ENCODE data around the gene PROK1. TPM values are rescaled to one million over a fixed set of nuclear protein-coding genes. Genes with fewer than 3 reads are reported as not detected.

The PROK1 gene
- total RNA-seq, 2 experiments from 2014 or later = not detected

GRCh38 chr1:110462093-110462492 lies 11.1 kb downstream of the PROK1 start:
- ChIA-PET POLR2A (no interaction called here), CTCF (ENCODE audit: unreplicated experiment) (no interaction called here)
- H3K9me2 ChIP-seq (ENCODE audit: insufficient read depth, low read length) = no peaks in the 10 kb centered on the region
- BruUV-seq (replicated peaks) = no TSS peak
- TF ChIP-seq, protein P1, sequence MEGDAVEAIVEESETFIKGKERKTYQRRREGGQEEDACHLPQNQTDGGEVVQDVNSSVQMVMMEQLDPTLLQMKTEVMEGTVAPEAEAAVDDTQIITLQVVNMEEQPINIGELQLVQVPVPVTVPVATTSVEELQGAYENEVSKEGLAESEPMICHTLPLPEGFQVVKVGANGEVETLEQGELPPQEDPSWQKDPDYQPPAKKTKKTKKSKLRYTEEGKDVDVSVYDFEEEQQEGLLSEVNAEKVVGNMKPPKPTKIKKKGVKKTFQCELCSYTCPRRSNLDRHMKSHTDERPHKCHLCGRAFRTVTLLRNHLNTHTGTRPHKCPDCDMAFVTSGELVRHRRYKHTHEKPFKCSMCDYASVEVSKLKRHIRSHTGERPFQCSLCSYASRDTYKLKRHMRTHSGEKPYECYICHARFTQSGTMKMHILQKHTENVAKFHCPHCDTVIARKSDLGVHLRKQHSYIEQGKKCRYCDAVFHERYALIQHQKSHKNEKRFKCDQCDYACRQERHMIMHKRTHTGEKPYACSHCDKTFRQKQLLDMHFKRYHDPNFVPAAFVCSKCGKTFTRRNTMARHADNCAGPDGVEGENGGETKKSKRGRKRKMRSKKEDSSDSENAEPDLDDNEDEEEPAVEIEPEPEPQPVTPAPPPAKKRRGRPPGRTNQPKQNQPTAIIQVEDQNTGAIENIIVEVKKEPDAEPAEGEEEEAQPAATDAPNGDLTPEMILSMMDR (conservative IDR thresholded peaks at IDR 0.05; ENCODE audit: low read length) = no peak
- TF ChIP-seq EZH2phosphoT487 (IDR thresholded peaks at IDR 0.05; ENCODE audit: borderline replicate concordance, low read depth, low read length) = no peak
- no peak overlapping the region for H3K4me2 ChIP-seq (ENCODE audit: low read length)
- H3K9me3 ChIP-seq (ENCODE audit: low read length) = no peaks in the 10 kb centered on the region
- DNase-seq (ENCODE audit: low spot score) = no peak
- no peak overlapping the region for H3K4me3 ChIP-seq (ENCODE audit: low read depth, low read length, poor library complexity, severe bottlenecking)
- H3K4me1 ChIP-seq (ENCODE audit: insufficient read depth, low read length, poor library complexity, severe bottlenecking) = peaks cover 3% of the 10 kb centered on the region
- no peaks in the 10 kb centered on the region for H4K20me1 ChIP-seq (ENCODE audit: insufficient read depth, low read length)
- H3K36me3 ChIP-seq (ENCODE audit: insufficient read depth, low read length) = no peaks in the 10 kb centered on the region
- H3K27ac ChIP-seq (ENCODE audit: low read depth, low read length, poor library complexity, severe bottlenecking) = no peak overlapping the region
- intact Hi-C loops (cut with micrococcal nuclease; ENCODE audit: unreplicated experiment) = no loop called here
- no peak overlapping the region for H2AFZ ChIP-seq (ENCODE audit: low read length)
- no peaks in the 10 kb centered on the region for H3K79me2 ChIP-seq (ENCODE audit: insufficient read depth, low read depth, low read length)

GRCh38 chr1:110462964-110463363 lies 12.0 kb downstream of the PROK1 start:
- H3K36me3 ChIP-seq (ENCODE audit: insufficient read depth, low read length) = no peaks in the 10 kb centered on the region
- peaks cover 3% of the 10 kb centered on the region for H3K4me1 ChIP-seq (ENCODE audit: insufficient read depth, low read length, poor library complexity, severe bottlenecking)
- no peak overlapping the region for H3K27ac ChIP-seq (ENCODE audit: low read depth, low read length, poor library complexity, severe bottlenecking)
- no peak for DNase-seq (ENCODE audit: low spot score)
- intact Hi-C loops (cut with micrococcal nuclease; ENCODE audit: unreplicated experiment) = no loop called here
- POLR2A ChIA-PET = no interaction called here
- no peaks in the 10 kb centered on the region for H3K9me3 ChIP-seq (ENCODE audit: low read length)
- H4K20me1 ChIP-seq (ENCODE audit: insufficient read depth, low read length) = no peaks in the 10 kb centered on the region
- CTCF ChIA-PET (ENCODE audit: unreplicated experiment) = no interaction called here
- no peak overlapping the region for H3K4me2 ChIP-seq (ENCODE audit: low read length)
- H3K9me2 ChIP-seq (ENCODE audit: insufficient read depth, low read length) = no peaks in the 10 kb centered on the region
- H3K79me2 ChIP-seq (ENCODE audit: insufficient read depth, low read depth, low read length) = no peaks in the 10 kb centered on the region
- no peak for TF ChIP-seq EZH2phosphoT487 (IDR thresholded peaks at IDR 0.05; ENCODE audit: borderline replicate concordance, low read depth, low read length)
- TF ChIP-seq, protein P1 (conservative IDR thresholded peaks at IDR 0.05; ENCODE audit: low read length) = no peak; the same call in 1 of the 2 replicates
- H3K4me3 ChIP-seq (ENCODE audit: low read depth, low read length, poor library complexity, severe bottlenecking) = no peak overlapping the region
- no TSS peak for BruUV-seq (replicated peaks)
- no peak overlapping the region for H2AFZ ChIP-seq (ENCODE audit: low read length)

DNA sequence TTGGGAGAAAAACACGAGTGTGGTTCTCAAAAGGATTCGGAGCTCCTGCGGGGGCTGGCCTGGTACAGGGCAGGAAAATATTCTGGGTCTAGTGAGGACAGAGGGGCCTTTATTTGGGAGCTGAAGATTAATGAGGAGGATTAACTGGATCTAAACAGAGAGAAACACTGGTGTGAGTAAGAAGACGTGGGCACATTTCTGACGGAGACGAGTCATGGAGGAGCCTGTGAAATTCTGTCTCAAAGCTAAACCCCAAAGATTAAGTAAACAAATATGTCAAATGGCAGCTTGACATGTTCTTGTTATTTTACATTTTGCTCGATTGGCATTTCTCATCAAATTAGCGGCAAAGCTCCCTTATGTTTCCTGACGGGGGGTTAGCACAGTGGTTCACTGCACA lies 12.8 kb downstream of the PROK1 start:
- no peak for DNase-seq (ENCODE audit: low spot score)
- Histone ChIP-seq H3K4me3 (ENCODE audit: low read depth, low read length, poor library complexity, severe bottlenecking) (no peak overlapping the region), H3K36me3 (ENCODE audit: insufficient read depth, low read length) (no peaks in the 10 kb centered on the region), H3K9me2 (ENCODE audit: insufficient read depth, low read length) (no peaks in the 10 kb centered on the region), H3K27ac (ENCODE audit: low read depth, low read length, poor library complexity, severe bottlenecking) (no peak overlapping the region), H3K4me1 (ENCODE audit: insufficient read depth, low read length, poor library complexity, severe bottlenecking) (peaks cover 3% of the 10 kb centered on the region), H4K20me1 (ENCODE audit: insufficient read depth, low read length) (no peaks in the 10 kb centered on the region), H3K4me2 (ENCODE audit: low read length) (no peak overlapping the region), H2AFZ (ENCODE audit: low read length) (no peak overlapping the region), H3K79me2 (ENCODE audit: insufficient read depth, low read depth, low read length) (no peaks in the 10 kb centered on the region), H3K9me3 (ENCODE audit: low read length) (no peaks in the 10 kb centered on the region)
- POLR2A ChIA-PET = interaction anchor here (1.1 kb wide), 1 partner anchor 10 kb away, joined by 3 read pairs; no protein-coding TSS in a partner anchor
- CTCF ChIA-PET (ENCODE audit: unreplicated experiment) = interaction anchor here (0.9 to 2.9 kb wide), 2 partner anchors 33 to 256 kb away, joined by 3 to 9 read pairs; no protein-coding TSS in a partner anchor
- TF ChIP-seq, protein P1 (conservative IDR thresholded peaks at IDR 0.05; ENCODE audit: low read length) = no peak
- TF ChIP-seq EZH2phosphoT487 (IDR thresholded peaks at IDR 0.05; ENCODE audit: borderline replicate concordance, low read depth, low read length) = no peak
- BruUV-seq (replicated peaks) = no TSS peak
- intact Hi-C loops (cut with micrococcal nuclease; ENCODE audit: unreplicated experiment) = no loop called here

Measured in OCI-LY7 (cell line).